ENCODE measurements around the gene MAP3K5.

DNA sequence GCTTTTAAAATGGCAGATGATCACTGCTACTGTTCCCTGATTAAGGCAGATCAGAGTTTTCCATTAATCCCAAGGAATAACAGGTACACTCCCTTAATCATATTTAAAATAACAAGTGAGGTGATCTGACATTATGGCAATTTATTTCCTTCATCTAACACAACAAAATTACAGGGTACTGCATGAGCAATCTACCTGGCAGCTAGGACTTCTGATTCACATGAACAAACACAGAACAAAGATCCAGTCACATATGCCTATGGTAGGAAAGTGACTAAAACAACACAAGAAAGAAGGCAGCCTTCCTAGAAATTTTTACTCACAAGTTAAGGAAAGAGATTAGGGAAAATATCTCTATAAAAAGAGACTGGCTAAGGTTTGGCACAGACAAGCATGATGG is 275.3 kb downstream of the MAP3K5 start:
- TF ChIP-seq, protein P1, sequence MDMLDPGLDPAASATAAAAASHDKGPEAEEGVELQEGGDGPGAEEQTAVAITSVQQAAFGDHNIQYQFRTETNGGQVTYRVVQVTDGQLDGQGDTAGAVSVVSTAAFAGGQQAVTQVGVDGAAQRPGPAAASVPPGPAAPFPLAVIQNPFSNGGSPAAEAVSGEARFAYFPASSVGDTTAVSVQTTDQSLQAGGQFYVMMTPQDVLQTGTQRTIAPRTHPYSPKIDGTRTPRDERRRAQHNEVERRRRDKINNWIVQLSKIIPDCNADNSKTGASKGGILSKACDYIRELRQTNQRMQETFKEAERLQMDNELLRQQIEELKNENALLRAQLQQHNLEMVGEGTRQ (IDR thresholded peaks at IDR 0.05; ENCODE audit: low read length) = no peak
- no peak for TF ChIP-seq EZH2 (IDR thresholded peaks at IDR 0.05; ENCODE audit: low read depth, low read length, severe bottlenecking)
- TF ChIP-seq EP300 (IDR thresholded peaks at IDR 0.05; ENCODE audit: borderline replicate concordance in 1 of 2, low read depth in 2 of 2, low read length in 2 of 2) = no peak
- TF ChIP-seq TEAD4 (IDR thresholded peaks at IDR 0.05; ENCODE audit: low read depth, low read length) = no peak
- no peak for TF ChIP-seq POLR2A (IDR thresholded peaks at IDR 0.05; ENCODE audit: control extremely low read depth in 1 of 2, low read depth in 2 of 2, low read length in 2 of 2)
- TF ChIP-seq, protein P2, sequence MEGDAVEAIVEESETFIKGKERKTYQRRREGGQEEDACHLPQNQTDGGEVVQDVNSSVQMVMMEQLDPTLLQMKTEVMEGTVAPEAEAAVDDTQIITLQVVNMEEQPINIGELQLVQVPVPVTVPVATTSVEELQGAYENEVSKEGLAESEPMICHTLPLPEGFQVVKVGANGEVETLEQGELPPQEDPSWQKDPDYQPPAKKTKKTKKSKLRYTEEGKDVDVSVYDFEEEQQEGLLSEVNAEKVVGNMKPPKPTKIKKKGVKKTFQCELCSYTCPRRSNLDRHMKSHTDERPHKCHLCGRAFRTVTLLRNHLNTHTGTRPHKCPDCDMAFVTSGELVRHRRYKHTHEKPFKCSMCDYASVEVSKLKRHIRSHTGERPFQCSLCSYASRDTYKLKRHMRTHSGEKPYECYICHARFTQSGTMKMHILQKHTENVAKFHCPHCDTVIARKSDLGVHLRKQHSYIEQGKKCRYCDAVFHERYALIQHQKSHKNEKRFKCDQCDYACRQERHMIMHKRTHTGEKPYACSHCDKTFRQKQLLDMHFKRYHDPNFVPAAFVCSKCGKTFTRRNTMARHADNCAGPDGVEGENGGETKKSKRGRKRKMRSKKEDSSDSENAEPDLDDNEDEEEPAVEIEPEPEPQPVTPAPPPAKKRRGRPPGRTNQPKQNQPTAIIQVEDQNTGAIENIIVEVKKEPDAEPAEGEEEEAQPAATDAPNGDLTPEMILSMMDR (IDR thresholded peaks at IDR 0.05; ENCODE audit: control extremely low read depth in 1 of 3, insufficient read depth in 1 of 3, low read depth in 1 of 3, low read length in 3 of 3) = no peak
- TF ChIP-seq SP2 (IDR thresholded peaks at IDR 0.05; ENCODE audit: low read length) = no peak
- TF ChIP-seq EGR1 (IDR thresholded peaks at IDR 0.05; ENCODE audit: borderline replicate concordance, low read depth, low read length) = no peak
- TF ChIP-seq BRCA1 (IDR thresholded peaks at IDR 0.05; ENCODE audit: low read depth, low read length) = no peak
- no peak for TF ChIP-seq POLR2AphosphoS5 (IDR thresholded peaks at IDR 0.05; ENCODE audit: low read depth, low read length)

Data from H1 (cell line).